Stimulated activated CD8-positive, alpha-beta memory T cell treated with anti-CD3 and anti-CD28 coated beads, Interleukin-4, amount 100 ng/mL, for 1 hour (primary cell): ENCODE data around the gene CCDC159.
"Not testable (repeated sequence)": the region's sequence is repeated elsewhere in the genome, so short reads cannot be mapped to it uniquely, and the experiment has no call there.

Experiments
- DNase-seq, 2 donors: peaks; one replicate each; pipeline ENCODE4 v3.0.0-alpha.2; 2020; ENCODE audit warnings: low read depth in 2 of 2, low spot score in 1 of 2

Gene CCDC159

DNA sequence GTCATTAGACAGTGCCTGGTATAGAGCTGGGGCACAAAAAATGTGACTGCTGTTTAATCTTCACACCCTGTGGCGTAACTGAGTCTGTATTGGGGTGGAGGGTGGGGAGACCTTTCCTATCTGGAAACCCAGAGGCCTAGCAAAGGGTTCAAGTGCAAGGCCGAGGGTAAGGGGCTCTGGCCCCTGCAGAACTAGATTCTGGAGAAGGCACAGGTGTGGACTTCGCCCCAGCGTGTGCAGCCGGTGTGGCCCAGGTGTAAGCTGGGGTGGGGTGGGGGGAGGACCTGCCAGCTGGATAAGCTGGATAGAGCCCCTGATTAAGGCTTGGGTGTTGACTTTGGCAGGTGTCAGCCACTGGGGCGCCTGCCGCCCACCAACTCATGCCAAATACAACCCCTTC is 8.2 kb upstream of the CCDC159 start:
- DNase-seq: no peak

DNA sequence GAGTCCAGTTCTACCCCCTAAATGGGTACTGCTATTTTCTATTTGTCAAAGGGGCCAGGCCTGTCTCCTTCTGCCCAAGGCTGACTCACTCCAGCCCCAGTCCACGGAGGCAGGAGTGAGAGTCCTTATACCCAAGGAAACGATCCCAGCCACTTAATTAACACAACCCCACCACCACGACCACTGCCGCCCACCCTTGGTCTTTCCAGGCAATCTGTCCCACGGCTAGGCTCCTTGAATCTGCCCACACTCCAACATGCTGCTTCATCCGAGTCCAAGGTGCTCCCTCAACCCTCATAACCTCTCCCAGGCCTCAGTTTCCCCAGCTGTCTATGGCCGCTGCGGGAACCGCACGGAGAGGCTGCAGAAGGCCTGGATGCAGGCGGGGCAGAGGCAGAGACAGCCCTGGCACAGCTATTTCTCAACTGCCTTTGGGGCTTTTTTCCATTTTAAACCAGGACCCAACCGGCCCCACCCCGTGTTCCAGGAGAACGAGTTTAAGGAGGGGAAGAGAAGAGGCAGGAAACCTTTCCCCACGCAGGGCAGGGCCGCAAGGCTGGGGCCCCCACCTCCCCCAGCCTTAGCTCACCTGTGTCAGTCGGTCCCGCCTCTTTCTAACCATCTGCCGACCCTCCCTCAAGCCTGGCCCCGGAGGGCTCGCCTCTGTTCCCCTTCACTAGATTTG is 7.6 kb upstream of the CCDC159 start:
- DNase-seq: no peak

DNA sequence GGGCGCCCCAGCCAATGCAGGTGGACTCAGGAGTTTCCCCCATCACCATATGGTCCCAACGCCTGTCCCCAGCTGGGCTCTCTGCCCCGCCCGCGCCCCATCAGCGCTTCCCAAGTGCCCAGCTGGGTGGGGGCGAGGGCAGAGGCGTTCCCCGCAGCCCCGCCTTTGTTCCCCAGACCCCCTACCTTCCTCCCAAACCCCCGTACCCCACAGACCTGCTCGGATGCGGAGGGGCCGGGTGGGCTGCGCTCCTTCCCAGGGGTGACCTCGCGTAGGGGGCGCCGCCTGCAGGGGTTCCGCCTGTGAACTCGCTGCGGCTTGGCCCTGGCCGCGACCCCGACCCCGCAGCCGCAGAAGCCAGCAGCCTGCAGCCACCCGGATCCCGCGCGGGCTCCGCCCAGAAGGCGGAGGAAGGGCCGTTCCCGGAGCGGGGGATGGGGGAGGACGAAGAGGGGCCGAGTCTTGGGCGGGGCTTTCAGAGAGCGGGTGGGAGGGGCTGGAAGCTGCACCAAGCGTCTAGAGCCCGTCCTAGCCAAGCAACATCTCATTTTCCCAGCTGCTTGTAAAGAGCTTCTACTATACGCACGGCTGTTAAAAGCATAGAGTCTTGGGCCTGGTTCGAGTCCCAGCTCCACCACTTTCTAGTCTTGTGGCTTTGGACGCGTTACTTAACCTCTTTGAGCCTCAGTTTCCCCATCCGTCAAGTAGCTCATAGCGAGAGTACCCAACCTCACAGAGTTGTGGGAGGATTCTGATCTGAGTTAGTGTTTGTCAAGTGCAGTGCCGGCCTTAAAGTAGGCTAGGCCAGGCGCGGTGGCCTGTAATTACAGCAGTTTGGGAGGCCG is 6.8 kb upstream of the CCDC159 start, which contains the start of gene RAB3D:
Gene RAB3D, minus strand, starts transcription at position 404 of the 845 bp plus-strand sequence. CDS start 2,258 bp downstream, outside the sequence.
- DNase-seq: peak; percentile 28 to 53

DNA sequence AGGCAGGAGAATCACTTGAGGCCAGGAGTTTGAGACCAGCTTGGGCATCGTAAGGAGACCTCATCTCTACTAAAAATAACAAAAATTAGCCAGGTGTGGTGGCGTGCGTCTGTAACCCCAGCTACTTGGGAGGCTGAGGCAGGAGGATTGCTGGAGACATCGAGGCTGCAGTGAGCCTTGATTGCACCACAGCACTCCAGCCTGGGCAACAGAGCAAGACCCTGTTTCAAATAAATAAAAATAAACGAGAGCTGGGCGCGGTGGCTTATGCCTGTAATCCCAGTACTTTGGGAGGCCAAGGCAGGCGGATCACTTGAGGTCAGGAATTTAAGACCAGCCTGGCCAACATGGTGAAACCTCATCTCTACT is 6.2 kb upstream of the CCDC159 start:
- not testable (repeated sequence) for DNase-seq

DNA sequence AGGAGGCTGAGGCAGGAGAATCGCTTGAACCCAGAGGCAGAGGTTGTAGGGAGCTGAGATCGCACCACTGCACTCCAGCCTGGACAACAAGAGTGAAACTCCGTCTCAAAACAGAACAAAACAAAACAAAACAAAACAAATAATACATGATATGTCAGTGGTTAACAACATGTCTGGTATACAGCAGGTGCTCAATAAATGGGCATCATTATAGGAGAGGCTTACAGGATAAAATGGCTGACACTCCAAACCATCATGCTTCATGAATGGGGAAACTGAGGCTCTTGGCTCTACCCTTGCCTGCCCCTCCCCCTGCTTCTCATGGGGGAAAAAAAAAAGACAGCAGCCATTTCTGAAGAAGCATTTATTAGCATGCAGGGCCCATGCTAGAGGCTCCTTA is 3.9 kb upstream of the CCDC159 start:
- DNase-seq: no peak

DNA sequence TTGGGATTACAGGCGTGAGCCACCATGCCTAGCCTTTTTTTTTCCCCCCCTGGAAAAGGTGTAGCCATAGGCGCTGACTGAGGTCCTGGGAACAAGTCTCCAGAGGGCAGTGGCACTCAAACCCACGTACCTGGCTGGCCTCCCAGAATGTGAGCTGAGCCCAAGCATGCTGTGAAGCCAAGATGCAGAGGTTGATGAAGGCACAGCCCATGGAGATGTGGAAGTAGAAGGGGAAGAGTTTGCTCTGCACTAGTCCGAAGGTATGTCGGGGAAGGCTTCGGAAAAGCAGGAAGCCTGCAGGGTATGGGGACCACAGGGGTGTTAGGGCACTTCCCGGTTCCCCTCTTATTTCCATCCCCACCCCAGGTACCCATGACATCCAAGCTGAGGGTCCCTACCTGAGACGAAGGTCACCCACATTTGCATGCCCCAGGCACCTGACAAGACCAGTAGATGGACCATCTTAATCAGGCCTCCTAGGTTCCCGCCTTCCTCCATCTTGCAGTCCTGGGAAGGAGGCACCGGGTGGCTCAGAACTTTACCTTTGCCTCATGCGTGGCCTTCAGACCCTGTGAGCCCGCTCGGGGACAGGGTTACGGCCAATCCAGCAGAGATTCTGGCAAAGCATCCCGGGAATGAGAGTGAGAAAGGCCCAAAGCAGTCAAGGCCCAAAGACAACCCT is 1.1 kb upstream of the CCDC159 start:
- DNase-seq: no peak

DNA sequence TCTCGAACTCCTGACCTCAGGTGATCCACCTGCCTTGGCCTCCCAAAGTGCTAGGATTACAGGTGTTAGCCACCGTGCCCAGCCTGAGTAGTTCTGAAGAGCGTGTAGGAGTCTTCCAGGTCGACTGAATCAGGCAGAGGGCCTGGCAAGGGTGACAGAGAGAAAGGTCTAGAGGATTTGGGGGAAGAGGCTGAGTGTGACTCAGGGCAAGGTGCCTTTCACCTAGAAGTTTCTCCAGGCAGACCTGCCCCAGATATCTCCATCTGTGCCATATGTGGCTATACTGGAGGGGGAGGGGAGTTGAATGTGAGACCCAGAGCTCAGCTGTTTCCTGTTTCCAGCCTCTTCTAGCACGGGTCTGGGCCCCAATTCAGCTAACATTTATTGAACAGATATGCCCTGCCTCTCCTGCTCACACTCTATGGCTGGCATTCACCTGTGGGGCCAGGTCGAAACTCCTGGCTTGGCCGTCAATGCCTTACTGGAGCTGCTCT is 1.3 kb downstream of the CCDC159 start:
- no peak for DNase-seq

DNA sequence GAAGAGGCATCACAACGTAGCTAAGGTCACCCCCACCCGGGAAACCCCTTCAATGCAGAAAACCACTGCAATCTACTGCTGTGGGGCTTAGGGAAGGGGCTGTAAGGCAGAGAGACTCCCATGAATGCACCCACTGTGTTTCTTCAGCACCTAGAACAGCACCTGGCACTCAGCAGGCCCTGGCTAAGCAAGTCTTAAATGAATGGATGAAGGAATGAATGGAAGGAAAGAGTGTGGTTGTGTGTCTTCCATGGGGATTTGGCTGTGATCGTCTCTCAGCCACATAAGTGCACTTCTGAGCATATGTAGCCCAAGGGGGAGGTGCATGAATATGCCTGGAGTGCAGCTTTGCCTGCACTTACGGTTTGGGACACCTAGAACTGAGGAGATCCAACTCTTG is 2.9 kb downstream of the CCDC159 start:
- no peak for DNase-seq

DNA sequence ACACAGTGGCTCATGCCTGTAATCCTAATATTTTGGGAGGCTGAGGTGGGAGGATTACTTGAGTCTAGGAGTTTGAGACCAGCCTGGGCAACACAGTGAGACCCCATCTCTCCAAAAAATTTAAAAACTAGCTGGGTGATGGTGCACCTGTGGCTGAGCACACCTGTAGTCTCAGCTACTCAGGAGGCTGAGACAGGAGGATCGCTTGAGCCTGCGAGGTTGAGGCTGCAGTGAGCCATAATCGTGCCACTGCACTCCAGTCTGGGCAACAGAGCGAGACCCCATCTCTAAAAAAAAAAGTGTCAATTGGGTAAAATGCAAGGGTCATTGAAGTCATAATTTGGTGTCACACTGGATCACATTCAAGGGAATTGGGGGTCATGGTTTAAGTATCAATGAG is 7.8 kb downstream of the CCDC159 start:
- DNase-seq: not testable (repeated sequence)

DNA sequence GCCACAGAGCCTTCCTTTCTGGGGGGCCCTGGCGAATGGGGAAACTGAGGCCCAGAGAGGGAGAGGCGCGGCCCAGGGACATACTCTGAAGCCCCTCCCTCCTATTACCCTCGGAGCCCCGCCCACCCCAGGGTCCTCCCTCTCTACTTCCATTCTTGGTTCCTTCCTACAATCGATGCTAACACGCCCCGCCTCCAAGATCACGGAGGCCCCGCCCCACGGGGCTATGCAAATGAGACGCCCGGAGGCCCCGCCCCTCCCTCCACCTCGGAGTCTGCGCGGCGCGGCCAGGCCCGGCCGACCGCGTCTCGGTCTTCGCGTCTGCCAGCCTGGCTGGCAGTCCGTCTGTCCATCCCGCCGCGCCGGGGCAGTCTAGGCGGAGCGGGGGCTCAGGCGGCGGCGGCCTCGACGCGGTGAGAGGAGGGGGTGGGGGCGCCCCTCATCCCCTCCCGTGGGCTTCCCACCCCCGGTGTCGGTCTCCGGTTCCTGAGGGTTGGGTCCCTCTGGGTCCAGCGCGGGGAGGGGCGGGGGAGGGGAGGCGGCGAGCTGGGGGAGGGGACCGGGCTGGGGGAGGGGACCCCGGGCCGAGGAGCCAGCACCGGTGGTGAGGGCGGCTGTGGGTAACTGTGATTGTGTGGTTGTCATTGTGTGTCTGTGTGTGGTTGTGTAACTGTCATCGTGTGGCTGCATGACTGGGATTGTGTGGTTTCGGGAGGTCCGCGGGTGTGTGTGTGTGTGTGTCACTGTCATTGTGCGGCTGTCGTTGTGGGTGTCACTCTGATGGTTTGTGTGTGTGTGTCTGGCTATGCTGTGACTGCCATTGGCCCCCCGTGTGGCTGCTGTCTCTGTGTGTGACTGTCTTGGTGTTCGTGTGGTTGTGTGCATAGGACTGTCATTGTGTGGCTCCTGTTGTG is 9.1 kb downstream of the CCDC159 start, which contains the start of gene PLPPR2:
Gene PLPPR2, plus strand, starts transcription at position 273 of the 914 bp plus-strand sequence. CDS start 2,242 bp downstream, outside the sequence.
- peak; percentile 43 to 64 for DNase-seq

DNA sequence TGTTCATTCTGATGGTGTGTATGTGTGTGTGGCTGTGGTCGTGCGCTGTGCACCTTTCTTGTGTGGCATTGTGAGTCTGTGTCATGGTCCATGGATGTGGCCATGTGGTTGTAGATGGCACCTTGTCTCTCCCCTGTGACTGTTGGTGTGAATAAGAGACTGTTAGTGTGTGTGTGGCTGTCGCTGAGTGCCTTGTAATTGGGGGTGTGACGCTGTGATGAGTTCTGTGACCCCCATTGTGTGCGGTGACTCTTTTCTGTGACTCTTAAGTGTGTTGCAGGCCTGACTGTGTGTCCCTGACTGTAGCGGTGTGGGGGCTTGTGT is 9.7 kb downstream of the CCDC159 start:
- DNase-seq: no peak

DNA sequence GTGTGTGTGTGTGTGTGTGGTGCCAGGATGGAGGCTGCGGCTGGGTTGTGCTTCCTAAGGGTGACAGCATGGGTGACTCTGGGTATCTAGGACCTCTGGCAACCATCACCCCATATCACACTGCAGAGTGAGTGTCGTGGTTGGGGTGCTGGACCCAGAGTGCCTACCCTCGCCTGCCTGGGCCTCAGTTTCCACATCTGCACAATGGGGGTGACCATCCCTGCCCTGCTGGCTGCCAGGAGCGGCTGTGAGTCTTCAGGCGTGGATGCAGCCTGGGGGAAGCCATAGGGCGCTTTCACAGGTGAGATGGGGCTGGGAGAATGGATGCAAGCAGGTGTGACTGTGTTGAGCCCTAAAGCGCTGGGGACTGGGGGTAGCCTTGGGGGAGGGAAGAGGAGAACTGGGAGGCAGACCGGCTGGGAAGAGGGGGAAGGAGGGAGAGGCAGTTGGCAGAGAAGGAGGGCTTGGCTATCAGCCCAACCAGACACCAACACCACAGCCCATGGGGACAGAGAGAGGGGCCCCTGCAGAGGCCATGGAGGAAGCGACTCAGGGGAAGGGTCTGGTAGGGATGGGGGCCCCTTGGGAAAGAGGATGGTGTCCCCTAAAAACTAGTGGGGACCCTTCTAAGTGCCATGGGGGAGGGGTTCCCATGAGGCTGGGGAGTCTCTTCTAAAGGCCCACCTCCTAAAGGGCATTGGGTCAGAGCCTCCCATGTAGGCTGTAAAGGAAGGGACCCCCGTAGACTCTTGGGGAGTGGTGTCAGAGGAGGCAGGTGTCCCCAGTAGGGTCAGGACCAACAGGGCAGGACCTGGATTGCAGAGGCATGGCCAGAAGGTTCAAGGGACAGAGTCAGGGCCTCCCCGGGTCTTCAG is 10.6 kb downstream of the CCDC159 start:
- no peak for DNase-seq

DNA sequence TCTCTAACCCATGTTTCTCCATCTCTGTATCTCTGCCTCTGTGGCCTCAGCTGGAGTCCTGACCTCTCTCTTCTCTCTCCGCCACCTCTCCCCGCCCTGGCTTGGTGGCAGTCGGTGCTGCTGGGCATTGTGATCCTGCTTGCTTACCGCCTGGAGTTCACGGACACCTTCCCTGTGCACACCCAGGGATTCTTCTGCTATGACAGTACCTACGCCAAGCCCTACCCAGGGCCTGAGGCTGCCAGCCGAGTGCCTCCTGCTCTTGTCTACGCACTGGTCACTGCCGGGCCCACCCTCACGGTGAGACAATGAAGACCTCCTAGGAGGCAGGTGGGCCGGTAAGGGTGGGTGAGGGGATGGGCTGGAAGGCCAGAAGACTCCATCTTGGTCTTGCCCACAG is 13.1 kb downstream of the CCDC159 start:
- no peak for DNase-seq

DNA sequence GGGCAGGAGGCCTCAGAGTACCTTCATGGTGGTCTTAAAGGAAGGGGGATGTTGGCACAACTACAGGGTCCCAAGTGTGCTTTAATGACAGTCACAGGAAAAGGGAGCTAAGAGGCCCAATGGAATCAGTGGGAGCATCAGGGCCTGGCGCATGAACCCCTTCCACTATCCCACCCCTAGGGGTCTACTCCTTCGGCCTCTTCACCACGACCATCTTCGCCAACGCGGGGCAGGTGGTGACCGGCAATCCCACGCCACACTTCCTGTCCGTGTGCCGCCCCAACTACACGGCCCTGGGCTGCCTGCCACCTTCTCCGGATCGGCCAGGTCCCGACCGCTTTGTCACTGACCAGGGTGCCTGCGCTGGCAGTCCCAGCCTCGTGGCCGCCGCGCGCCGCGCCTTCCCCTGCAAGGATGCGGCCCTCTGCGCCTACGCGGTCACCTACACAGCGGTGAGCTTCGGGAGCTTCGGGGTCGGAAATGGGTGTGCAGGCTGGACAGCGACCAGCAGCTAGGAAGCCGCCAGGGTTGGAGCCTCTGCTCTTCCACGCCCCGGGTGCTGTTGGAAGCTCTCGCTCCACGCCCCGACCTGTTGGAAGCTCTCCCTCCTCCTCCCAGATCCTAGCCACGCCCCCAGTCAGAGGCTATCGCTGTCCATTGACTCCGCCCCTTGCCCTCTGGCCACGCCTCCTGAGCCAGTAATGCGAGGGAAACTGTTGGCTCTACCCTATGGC is 14.9 kb downstream of the CCDC159 start:
- DNase-seq: no peak

DNA sequence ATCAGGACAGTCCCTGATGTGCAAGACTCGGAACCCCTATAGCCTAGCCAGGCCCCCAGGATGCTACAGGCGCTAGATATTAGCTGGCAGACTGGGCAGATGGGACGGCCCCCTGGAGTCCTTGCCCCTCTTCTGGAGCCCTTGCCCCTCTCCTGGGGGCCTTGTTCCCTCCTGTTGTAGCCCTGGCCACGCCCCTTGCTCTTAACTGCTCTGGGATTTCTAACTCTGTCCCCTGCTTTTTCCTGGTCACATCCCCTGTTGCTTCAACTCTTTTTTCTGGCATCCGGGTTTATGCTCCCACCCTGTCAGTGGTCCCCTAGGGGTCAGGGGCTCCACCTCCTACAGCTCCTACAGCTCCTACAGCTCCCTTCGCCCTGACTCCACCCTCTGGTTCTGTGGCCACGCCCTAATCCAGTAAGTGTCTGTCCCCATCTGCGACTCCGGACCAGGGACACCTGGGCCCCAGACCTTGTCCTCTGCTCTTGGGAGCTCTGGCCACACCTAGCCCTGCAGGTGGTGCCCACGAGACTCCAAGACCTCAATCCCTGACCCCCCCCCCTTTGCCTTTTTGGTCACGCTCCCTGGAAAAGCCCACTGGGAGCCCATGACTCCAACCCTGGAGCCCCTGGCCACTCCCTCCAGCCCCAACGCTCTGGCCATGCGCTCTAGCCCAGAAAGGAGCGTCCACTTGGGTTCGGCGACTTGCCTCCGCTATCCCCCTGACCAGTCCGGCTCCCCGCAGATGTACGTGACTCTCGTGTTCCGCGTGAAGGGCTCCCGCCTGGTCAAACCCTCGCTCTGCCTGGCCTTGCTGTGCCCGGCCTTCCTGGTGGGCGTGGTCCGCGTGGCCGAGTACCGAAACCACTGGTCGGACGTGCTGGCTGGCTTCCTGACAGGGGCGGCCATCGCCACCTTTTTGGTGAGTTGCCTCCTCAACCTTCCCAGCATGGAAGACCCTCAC is 15.7 kb downstream of the CCDC159 start:
- DNase-seq: no peak

DNA sequence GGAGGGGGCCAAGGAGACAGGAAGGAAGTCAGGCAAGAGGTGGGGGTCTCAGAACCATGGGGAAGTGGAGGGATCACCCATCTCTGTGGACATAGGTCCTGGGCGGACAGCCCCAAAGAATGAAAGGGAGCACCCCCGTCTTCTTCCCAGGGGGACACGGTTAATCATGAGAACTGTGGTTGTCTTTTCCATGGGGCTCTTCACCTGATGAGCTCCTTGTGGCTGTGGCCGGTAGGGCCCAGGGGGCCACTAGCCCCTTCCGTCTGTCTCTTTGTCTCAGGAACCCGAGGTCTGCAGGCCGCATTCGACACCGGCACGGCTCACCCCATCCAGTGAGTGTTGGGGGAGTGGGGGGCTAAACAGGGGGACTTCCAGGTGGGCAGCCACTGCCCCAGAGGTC is 17.6 kb downstream of the CCDC159 start:
- DNase-seq: no peak

DNA sequence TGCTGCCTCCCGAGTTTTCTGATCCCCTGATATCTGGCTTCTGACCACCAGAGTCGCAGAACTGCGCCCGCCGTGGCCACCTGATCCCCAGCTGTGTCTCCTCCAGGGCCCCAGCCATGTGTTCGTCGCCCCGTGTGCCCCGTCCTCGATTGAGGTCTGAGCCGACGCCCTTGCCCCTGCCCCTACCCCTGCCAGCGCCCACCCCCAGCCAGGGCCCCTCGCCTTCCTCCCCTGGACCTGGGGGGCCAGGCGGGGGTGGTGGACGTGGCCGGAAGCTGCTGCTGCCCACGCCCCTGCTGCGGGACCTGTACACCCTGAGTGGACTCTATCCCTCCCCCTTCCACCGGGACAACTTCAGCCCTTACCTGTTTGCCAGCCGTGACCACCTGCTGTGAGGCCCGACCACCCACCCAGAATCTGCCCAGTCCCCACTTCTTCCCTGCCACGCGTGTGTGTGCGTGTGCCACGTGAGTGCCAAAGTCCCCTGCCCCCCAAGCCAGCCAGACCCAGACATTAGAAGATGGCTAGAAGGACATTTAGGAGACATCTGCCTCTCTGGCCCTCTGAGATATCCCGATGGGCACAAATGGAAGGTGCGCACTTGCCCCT is 18.1 kb downstream of the CCDC159 start:
- DNase-seq: no peak

DNA sequence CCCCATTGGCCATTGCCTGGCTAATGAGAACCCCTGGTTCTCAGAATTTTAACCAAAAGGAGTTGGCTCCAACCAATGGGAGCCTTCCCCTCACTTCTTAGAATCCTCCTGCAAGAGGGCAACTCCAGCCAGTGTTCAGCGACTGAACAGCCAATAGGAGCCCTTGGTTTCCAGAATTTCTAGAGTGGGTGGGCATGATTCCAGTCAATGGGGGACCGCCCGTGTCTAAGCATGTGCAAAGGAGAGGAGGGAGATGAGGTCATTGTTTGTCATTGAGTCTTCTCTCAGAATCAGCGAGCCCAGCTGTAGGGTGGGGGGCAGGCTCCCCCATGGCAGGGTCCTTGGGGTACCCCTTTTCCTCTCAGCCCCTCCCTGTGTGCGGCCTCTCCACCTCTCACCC is 18.6 kb downstream of the CCDC159 start:
- no peak for DNase-seq
